ENCODE results near the gene DVL1. TPM values are rescaled to one million over a fixed set of nuclear protein-coding genes. Genes with fewer than 3 reads are reported as not detected.
"Not testable (repeated sequence)": the region's sequence is repeated elsewhere in the genome, so short reads cannot be mapped to it uniquely, and the experiment has no call there.

The DVL1 gene
- total and polyA plus RNA-seq, 7 donors: 25.8 to 85.0 (median 58.9) TPM

DNA sequence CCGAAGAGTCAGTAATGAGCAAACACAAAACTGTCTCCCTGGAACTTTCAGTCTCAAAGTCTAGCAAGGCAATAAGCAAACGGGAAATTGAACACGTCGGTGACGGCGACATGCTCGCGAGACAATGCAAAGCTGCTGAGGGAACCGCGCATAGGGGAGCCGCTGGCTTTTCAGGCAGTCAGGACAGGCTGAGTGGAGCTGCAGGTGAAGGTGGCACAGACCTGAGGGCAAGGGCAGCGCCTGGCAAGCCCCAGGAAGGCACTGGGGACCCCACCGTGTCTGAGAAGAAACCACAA is 29.6 kb downstream of the DVL1 start:
- Histone ChIP-seq H3K36me3 (peaks cover 6 to 43% (median 14%) of the 10 kb centered on the region in 4 donors), H3K4me1 (peaks cover 3 to 78% (median 72%) of the 10 kb centered on the region in 4 donors), H3K27me3 (no peaks in the 10 kb centered on the region), H3K27ac (peak overlapping the region; percentile 29 to 90 (median 84)), H3K9me3 (no peaks in the 10 kb centered on the region), H3K4me3 (no peak overlapping the region)
- TF ChIP-seq EP300 (IDR thresholded peaks at IDR 0.05) (no peak), POLR2A (IDR thresholded peaks at IDR 0.05) (no peak), POLR2AphosphoS5 (IDR thresholded peaks at IDR 0.05) (no peak)
- TF ChIP-seq, protein P1, sequence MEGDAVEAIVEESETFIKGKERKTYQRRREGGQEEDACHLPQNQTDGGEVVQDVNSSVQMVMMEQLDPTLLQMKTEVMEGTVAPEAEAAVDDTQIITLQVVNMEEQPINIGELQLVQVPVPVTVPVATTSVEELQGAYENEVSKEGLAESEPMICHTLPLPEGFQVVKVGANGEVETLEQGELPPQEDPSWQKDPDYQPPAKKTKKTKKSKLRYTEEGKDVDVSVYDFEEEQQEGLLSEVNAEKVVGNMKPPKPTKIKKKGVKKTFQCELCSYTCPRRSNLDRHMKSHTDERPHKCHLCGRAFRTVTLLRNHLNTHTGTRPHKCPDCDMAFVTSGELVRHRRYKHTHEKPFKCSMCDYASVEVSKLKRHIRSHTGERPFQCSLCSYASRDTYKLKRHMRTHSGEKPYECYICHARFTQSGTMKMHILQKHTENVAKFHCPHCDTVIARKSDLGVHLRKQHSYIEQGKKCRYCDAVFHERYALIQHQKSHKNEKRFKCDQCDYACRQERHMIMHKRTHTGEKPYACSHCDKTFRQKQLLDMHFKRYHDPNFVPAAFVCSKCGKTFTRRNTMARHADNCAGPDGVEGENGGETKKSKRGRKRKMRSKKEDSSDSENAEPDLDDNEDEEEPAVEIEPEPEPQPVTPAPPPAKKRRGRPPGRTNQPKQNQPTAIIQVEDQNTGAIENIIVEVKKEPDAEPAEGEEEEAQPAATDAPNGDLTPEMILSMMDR (IDR thresholded peaks at IDR 0.05): no peak
- WGBS, 2 donors: 88 to 95% methylated on average over 13 of the region's 13 CpGs
- DNase-seq: no peak
- intact Hi-C loops (cut with DNase I): no loop called here

DNA sequence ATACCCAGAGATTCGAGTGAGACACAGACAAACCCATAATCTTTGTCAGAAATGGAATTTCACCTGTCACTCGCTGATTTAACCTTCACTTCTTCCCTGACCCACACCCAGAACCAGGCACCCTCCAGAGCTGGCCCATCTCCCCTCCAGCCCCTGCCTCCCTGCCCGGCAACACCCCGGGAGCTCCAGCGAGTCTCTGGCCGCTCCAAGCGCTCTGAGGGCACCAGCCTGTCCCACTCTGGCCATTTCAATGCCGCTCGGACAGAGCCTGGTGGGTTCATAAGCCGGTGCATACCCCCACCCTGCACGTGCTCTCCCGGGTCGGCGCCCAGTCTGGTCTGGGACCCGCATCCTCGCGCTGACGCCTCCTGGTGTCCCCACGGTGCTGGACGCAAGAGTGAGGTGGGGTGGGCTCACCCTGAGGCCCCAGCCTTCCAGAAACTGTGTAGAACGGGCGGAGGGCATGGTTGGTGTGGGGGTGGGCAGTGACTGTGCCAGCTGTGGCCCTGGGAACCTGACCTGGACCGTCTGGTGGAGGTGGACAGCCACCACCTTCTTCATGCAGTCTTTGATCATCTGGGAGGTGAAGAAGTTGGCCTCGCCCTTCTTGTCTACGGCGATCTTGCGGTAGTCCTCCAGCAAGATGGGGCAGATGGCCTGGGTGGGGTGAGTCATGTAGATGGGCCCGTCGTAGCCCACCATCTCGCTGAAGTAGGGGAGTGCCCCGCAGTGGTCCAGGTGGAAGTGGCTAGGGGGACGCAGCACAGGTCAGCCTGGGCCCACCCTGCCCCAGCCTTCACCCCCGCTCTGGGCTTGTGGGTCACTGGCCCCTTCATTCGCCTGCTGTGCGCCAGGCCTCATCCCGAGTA is 30.2 kb downstream of the DVL1 start:
- intact Hi-C loops (cut with DNase I): no loop called here
- Histone ChIP-seq H3K27me3 (no peaks in the 10 kb centered on the region), H3K9me3 (no peaks in the 10 kb centered on the region), H3K4me3 (no peak overlapping the region), H3K4me1 (peaks cover 3 to 78% (median 72%) of the 10 kb centered on the region in 4 donors), H3K27ac (peak overlapping the region; percentile 84 to 90 (median 86)), H3K36me3 (peaks cover 12 to 49% (median 20%) of the 10 kb centered on the region in 4 donors)
- no peak for TF ChIP-seq EP300 (IDR thresholded peaks at IDR 0.05)
- TF ChIP-seq, protein P1 (IDR thresholded peaks at IDR 0.05): no peak
- no peak for TF ChIP-seq POLR2AphosphoS5 (IDR thresholded peaks at IDR 0.05)
- TF ChIP-seq POLR2A (IDR thresholded peaks at IDR 0.05): no peak
- WGBS, 2 donors: 91 to 94% methylated on average over 36 of the region's 36 CpGs
- no peak for DNase-seq

DNA sequence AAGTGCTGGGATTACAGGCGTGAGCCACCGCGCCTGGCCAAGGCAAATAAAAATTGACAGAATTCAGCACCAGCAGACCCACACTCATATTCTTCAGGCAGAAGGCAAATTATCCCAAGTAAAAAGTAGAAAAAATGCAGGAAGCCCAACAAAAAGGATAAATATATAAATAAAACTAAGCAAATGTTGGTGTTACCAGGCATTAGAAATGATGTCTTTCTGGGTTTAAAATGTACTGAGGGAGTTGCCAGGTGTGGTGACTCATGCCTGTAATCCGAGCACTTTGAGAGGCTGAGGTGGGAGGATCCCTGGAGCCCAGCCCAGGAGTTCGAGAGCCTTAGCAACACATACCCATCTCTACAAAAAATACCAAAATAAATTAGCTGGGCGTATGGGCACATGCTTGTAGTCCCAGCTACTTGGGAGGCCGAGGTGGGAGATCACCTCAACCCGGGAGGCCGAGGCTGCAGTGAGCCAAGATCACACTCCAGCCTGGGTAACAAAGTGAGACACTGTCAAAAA is 31.0 kb downstream of the DVL1 start:
- Histone ChIP-seq H3K36me3 (peaks cover 20 to 57% (median 28%) of the 10 kb centered on the region in 4 donors), H3K4me1 (peaks cover 3 to 72% (median 66%) of the 10 kb centered on the region in 4 donors), H3K27me3 (no peaks in the 10 kb centered on the region), H3K4me3 (no peak overlapping the region), H3K9me3 (no peaks in the 10 kb centered on the region), H3K27ac (peak overlapping the region; percentile 84 to 90 (median 86))
- WGBS, 2 donors: 55 to 71% methylated on average over 9 of the region's 9 CpGs
- TF ChIP-seq POLR2AphosphoS5 (IDR thresholded peaks at IDR 0.05) (peak in 3 of 4 donors; percentile 27 to 59 (median 43)), POLR2A (IDR thresholded peaks at IDR 0.05) (no peak), EP300 (IDR thresholded peaks at IDR 0.05) (no peak)
- intact Hi-C loops (cut with DNase I): no loop called here
- DNase-seq: peak; percentile 97

DNA sequence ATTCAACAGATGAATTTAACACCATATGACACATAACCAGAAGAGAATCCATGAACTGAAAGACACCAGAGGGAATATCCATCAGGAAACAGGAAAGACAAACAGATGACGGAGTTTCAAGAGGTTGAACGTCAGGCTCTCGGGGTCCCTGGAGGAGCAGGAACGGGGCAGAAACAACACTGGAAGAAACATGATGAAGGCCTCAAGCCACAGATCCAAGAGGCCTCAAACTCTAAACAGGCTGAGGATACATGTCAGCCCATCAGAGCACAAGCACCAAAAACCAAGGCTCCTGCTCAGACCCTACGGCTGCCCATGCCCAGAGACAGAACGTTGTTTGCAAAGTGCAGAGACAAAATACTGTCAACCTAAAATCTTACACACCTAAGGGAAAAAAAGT is 31.8 kb downstream of the DVL1 start:
- intact Hi-C loops (cut with DNase I): no loop called here
- H3K27ac ChIP-seq: peak overlapping the region; percentile 84 to 90 (median 86)
- no peak for TF ChIP-seq EP300 (IDR thresholded peaks at IDR 0.05)
- TF ChIP-seq POLR2AphosphoS5 (IDR thresholded peaks at IDR 0.05): no peak
- no peak for TF ChIP-seq POLR2A (IDR thresholded peaks at IDR 0.05)
- TF ChIP-seq, protein P1 (IDR thresholded peaks at IDR 0.05): no peak
- H3K4me1 ChIP-seq: peaks cover 0 to 65% (median 59%) of the 10 kb centered on the region in 4 donors
- H3K9me3 ChIP-seq: no peaks in the 10 kb centered on the region
- peaks cover 28 to 65% (median 35%) of the 10 kb centered on the region in 4 donors for H3K36me3 ChIP-seq
- WGBS, 2 donors: 90 to 92% methylated on average over 6 of the region's 6 CpGs
- no peaks in the 10 kb centered on the region for H3K27me3 ChIP-seq
- no peak overlapping the region for H3K4me3 ChIP-seq
- DNase-seq: no peak

DNA sequence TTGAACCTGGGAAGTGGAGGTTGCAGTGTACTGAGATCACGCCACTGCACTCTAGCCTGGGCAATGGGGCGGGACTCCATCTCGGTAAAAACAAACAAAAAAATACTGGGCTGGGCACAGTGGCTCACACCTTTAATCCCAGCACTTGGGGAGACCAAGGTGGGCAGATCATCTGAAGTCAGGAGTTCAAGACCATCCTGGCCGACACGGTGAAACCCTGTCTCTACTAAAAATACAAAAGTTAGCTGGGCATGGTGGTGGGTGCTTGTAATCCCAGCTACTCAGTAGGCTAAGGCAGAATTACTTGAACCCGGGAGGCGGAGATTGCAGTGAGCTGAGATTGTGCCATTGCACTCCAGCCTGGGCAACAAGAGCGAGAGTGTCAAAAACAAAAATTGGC is 33.0 kb downstream of the DVL1 start:
- H3K27me3 ChIP-seq; intact Hi-C loops (cut with DNase I); H3K9me3 ChIP-seq; DNase-seq; H3K4me3 ChIP-seq: not testable (repeated sequence)
- WGBS, 2 donors: 78 to 91% methylated on average over 8 of the region's 8 CpGs
- peaks cover 34 to 69% (median 38%) of the 10 kb centered on the region in 4 donors for H3K36me3 ChIP-seq
- H3K27ac ChIP-seq: peak overlapping the region; percentile 84 to 90 (median 86)
- peaks cover 0 to 53% (median 47%) of the 10 kb centered on the region in 4 donors for H3K4me1 ChIP-seq

Measured in sigmoid colon (tissue), 7 donors.